ENCODE results near the gene MYO5B.
A peak's percentile ranks its signal among the peaks of the same experiment; 100 is the strongest.

Gene MYO5B

DNA sequence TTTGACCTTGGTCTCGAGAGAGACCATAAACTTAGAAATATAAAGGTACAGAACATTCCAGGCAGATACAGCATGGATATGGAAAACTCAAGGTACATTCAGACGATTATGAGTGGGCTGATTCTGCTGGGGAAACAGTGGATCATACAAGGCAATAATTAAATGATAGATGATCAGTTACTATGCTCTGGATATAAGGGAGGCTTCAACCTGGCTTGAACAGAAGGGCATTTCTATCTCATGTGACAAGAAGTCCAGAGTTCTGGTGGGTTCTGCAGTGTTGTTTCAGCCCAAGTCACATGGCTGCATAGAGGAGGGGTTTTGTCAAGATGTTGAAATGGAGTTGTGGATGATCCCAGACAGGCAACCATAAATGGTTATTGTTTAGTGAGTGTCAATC is 23.5 kb downstream of the MYO5B start:
- no peak for TF ChIP-seq GATA3 (IDR thresholded peaks at IDR 0.05; ENCODE audit: low read depth, low read length)
- TF ChIP-seq GATA2 (IDR thresholded peaks at IDR 0.05; ENCODE audit: low read depth, low read length) = no peak

DNA sequence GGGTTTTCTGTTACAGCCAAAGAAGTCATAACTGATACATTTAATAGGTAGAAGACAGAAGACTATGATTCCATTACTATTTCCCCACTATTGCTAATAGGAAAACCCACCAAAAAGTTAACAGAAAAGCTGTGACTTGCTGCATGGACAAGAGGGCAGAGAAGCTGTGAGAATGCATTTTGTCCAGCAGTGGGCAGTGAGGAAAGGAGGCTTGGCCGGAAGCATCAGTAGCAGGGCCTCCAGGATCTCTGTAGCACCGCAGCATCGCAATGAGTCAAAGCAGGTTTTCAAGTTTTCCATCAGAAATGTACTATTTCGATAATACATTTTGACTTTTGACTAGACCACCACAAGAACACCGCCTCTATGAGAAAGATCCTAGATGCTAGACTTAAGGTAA is 24.9 kb downstream of the MYO5B start:
- TF ChIP-seq GATA2 (IDR thresholded peaks at IDR 0.05; ENCODE audit: low read depth, low read length) (no peak), GATA3 (IDR thresholded peaks at IDR 0.05; ENCODE audit: low read depth, low read length) (no peak)

DNA sequence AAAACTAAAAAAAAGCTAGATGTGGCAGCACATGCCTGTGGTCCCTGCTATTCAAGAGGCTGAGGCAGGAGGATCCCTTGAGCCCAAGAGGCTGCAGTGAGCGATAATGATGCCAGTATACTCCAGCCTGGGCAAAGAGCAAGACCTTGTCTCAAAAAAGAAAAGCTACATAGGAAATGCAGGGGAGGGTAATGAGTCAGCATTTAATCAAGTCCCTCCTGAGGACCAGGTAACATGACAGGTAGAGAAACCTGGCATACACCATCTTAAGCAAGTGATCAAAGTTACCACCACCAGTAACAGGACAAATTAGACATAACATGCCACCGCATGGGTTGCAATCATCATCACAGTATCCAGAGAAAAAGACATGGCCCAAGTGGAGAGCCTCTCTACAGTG is 25.8 kb downstream of the MYO5B start:
- TF ChIP-seq GATA2 (IDR thresholded peaks at IDR 0.05; ENCODE audit: low read depth, low read length) = no peak
- TF ChIP-seq GATA3 (IDR thresholded peaks at IDR 0.05; ENCODE audit: low read depth, low read length) = no peak

DNA sequence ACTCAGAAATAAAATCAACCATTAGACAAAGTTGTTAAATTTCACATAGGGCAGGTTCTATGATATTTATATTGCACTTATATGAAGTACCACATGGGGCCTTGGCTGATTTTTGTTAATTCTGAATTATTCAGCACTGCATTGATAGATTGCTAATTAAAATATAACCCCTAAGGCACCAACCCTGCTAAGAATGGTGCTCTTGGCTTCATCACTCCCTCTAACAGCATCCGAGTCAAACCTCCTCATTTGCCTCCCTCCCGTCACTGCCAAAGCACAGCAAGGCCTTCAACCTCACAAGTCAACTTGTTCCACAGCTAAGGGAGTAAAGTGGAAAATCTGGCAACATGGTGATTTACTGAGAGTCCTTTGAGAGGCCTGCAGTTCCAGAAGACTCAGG is 27.0 kb downstream of the MYO5B start:
- TF ChIP-seq GATA3 (IDR thresholded peaks at IDR 0.05; ENCODE audit: low read depth, low read length) (no peak), GATA2 (IDR thresholded peaks at IDR 0.05; ENCODE audit: low read depth, low read length) (no peak)

DNA sequence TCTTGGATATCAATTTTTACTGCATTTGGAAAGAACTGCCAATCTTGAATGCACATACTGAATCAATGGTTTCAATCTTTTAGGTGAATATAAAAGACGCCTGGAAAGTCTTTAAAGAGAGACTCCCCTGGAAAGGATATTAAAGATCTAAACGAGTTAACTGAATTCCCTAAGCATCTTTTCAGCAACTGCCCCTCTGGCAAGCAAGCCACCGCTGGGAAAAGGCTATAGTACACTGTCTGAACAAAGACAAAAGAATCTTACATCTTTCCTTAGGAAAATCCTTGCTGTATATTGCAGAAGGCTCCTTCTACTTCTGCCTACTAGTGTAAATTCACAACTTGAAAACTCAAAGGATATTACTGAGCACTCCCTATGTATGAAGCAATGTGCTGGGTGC is 28.0 kb downstream of the MYO5B start:
- TF ChIP-seq GATA2 (IDR thresholded peaks at IDR 0.05; ENCODE audit: low read depth, low read length) (no peak), GATA3 (IDR thresholded peaks at IDR 0.05; ENCODE audit: low read depth, low read length) (no peak)

DNA sequence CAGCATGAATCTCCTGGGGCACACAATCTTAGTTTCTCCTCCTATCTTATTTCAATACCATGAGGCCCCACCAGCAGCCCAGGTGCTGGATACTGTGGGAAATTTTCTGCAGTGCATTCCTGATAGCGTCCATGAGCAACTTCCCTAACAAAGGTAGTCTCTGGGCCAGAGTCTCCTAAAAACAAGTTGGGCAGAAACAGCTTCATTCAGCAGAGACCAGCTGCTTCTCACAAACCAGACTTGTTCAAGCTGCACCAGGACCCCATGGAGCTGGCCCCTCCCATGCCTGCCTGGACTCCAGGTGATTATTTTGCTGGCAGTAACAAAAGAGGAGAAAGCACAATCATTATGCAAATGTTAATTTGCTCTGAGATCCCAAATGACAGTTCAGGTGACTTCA is 31.4 kb downstream of the MYO5B start:
- no peak for TF ChIP-seq GATA2 (IDR thresholded peaks at IDR 0.05; ENCODE audit: low read depth, low read length)
- no peak for TF ChIP-seq GATA3 (IDR thresholded peaks at IDR 0.05; ENCODE audit: low read depth, low read length)

DNA sequence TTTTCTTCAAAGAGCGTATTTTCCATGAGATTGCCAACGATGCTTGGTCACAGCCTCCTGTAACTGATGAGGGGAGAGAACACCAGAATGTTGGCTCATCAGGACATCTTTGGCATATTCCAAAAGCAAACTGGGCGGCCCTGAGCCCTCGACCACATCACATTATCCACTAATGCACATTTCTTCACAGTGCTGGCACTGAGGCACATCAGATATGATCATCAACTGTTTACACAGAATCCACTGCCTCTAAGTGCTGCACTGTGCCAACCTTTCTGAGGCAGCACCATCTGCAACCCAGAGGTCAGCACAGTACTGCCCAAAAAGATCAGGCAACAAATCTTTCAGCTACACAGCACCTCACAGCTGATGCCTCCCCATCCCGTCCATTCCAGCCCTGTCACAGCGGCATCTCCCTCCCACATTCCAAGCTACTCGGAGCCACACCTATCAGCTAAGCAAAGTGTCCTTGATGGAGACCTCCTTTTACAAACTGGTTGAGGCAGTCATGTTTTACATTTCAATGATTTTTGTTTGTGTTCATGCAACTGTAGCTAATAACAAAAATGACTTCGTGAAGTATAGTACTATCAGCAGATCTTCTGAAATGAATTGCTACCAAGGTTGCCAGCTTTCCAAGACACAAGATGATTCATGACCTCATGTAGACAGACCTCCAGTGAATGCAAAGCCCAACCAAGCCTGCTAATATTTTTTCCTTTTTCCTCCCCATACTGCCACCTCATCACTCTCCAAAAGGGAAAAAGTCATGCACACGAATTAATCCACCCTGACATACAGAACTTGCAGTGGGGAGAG is 32.3 kb downstream of the MYO5B start:
- TF ChIP-seq GATA2 (IDR thresholded peaks at IDR 0.05; ENCODE audit: low read depth, low read length) = peak; percentile 39; the same call in 1 of the 2 replicates
- no peak for TF ChIP-seq GATA3 (IDR thresholded peaks at IDR 0.05; ENCODE audit: low read depth, low read length)

DNA sequence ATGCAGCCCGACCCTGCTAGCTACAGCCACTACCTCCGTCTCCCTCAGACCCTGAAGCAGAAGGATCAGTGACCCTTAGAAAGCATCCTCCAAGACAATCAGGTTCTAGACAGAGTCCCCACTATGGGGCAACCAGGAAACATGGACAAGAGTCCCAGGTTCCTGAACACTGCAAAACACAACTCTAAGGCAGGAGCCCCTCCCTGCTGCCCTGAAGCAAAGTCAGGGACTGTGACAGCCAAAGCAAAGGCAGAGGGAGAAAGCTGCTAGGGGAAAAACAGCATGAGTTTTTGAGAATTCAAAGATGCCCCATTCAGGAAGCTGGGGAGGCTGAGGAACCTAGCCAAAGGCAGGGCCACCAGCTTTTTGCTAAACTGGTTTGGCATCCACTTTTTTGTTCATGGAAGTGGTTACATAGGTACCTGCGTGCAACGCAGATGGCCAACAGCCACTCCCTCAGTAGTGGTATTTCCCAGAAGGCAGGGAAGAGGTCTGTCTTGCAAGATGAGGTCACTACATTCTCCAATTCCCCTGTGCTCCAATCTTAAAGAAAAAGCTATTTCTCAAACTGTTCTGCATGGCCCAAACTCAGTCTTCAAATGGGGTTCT is 33.2 kb downstream of the MYO5B start:
- no peak for TF ChIP-seq GATA2 (IDR thresholded peaks at IDR 0.05; ENCODE audit: low read depth, low read length)

DNA sequence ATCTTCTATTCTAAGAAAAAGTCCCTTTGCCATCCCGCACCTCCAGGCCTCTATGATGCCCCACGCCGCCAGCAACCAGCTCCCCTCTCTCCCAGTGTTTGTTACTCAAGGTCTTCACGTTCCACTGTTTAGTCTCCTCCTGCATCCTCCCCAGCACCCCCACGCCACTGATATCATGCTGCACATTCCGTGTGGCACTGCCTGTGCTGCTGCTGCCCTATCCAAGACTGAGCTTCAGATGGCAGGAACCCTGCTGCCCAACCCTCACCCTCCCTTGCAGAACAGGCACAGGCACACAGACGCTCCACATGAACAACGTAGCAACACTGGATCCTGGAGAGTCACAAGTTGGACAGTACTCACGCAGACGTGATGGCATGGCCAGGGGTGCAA is 35.3 kb downstream of the MYO5B start:
- no peak for TF ChIP-seq GATA3 (IDR thresholded peaks at IDR 0.05; ENCODE audit: low read depth, low read length)
- TF ChIP-seq GATA2 (IDR thresholded peaks at IDR 0.05; ENCODE audit: low read depth, low read length) = no peak

DNA sequence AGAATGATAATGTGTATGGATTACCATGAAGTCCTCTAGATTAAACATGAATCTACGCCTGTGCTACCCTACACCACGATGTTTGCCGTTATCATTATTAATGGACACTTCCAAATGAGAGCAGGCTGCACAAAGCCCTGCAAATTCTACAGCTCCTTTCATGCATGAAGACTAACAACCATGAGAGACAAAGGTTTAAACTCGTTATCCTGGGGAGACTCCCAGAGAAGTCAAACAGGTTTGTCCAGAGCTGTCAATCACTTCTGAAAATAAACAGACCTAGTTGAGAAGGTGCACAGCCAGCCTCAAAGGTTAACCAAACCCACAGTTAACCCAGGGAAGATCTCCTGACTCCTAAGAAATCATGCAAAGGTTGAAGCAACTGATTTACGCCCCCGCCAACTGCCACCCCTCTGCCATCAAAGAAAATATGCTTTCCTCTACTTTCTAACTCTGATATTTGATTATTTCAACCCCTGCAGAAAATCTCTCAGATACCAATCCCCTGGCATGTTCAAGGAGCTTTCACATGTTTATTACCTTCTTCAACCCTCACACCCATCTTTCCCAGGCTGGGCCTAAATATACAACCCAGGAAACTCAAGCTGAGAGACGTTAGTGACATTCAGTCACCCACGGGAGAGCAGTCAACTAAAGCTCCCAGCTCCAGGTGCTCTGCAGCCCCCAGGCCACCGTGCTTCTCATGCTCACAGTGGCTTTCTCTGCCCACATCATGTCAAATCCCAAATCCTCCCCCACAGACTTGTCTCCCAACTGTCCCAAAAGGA is 35.9 kb downstream of the MYO5B start:
- TF ChIP-seq GATA2 (IDR thresholded peaks at IDR 0.05; ENCODE audit: low read depth, low read length) = no peak
- no peak for TF ChIP-seq GATA3 (IDR thresholded peaks at IDR 0.05; ENCODE audit: low read depth, low read length)

DNA sequence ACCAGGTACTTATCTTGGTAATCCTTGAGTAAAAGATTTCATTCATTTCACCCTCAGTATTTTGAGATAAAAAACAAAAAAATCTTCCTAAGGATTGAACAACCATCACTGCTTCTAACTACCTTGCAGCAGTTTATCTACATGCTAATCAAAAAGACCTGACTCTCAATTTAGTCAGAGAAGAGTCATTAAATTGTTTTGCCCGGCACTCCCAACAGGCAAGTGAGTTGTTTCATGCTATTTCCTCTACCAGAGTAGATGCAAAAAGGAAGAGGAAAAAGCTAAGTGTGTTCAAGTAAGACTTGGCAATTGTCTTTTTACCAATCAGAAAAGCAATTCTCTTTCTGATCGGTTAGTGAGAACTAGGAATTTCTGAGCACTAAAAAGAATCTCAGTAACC is 39.5 kb downstream of the MYO5B start:
- TF ChIP-seq GATA2 (IDR thresholded peaks at IDR 0.05; ENCODE audit: low read depth, low read length) = no peak
- TF ChIP-seq GATA3 (IDR thresholded peaks at IDR 0.05; ENCODE audit: low read depth, low read length) = no peak

DNA sequence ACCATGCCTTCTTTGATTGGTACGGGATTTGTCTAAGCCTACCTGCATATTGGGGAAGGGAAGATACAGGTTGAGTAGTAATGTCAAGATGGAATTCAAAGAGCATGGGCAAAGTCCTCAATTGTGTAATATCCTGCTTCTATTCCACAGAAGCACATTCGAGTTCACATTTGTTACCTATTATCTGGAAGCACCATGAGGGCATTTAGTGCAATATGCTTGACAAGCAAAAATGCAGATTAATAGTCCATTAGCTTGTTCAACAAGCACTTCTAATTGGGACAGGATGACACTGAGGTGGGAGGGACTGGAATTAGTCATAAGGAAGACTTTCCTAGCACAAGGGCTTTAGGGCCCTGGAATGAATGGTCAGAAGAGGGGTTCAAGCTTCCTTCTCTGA is 40.5 kb downstream of the MYO5B start:
- TF ChIP-seq GATA3 (IDR thresholded peaks at IDR 0.05; ENCODE audit: low read depth, low read length) = no peak
- TF ChIP-seq GATA2 (IDR thresholded peaks at IDR 0.05; ENCODE audit: low read depth, low read length) = no peak

DNA sequence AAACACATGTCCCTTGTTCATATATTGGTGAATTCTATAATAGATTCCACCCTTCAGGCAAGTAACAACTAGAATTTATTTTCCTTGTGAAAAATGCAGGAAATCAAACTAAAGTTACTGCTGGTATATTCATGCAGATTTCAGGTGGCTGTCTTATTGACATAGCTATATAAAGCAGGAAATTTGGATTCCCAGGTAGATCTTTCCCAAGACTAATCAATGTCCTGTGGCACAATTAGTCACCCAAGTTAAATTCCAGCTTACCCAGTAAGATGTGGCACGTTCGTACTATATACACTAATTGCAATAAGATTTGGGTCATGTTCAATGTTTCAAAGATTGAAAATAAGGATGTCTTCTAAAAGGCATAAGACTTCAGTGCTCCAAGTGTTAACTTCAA is 42.0 kb downstream of the MYO5B start:
- no peak for TF ChIP-seq GATA2 (IDR thresholded peaks at IDR 0.05; ENCODE audit: low read depth, low read length)
- TF ChIP-seq GATA3 (IDR thresholded peaks at IDR 0.05; ENCODE audit: low read depth, low read length) = no peak

DNA sequence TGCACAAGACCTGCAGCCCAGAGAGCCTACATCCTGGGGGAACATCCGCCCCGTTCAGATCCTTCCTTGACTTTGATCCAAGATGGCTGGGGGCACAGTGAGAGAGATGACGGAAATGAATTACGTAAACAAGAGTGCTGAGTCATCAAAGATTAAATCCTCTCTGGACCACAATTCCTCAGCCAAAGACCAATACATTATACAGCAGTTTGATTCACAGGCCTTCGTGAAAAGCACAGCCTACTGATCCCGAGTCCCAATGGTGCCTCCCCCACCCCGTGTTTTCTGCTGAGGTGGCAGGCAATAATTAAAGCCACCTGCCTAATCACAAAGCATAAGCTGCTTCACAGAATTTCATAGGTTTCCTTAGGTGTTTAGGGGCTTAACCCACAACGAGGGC is 43.0 kb downstream of the MYO5B start:
- no peak for TF ChIP-seq GATA3 (IDR thresholded peaks at IDR 0.05; ENCODE audit: low read depth, low read length)
- TF ChIP-seq GATA2 (IDR thresholded peaks at IDR 0.05; ENCODE audit: low read depth, low read length) = no peak

DNA sequence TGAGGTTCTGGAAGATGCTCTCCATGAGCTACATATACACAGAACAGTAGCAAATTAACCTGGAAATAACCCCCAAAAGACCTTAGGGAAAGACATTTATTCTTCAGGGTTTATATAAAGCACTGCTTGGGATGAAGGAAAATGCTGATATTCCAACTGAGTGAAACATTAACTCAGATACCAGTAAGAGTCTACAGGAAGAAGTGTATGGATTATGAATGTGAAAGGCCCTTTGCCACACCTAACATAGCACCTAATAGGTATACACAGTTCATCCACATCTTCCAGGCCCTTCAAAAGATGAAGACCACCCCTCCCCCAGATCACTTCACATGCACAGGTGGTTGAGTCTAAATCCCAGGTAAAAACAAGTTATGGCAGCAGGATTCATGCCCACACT is 50.4 kb downstream of the MYO5B start:
- TF ChIP-seq GATA2 (IDR thresholded peaks at IDR 0.05; ENCODE audit: low read depth, low read length) = no peak
- no peak for TF ChIP-seq GATA3 (IDR thresholded peaks at IDR 0.05; ENCODE audit: low read depth, low read length)

All from SH-SY5Y (cell line).